Upper lobe of left lung (tissue), 4 donors: Measurements from ENCODE around the gene TRIM8.

Experiments
- CTCF ChIP-seq, 6 experiments: fragments of 450-650 bp in 4 of 6; fragments of 200-600 bp in 2 of 6; sonication (generic) in 2 of 6; IDR thresholded peaks; one replicate each; pipeline ENCODE4 v1.5.1; 2016 to 2019; ENCODE audit warnings: antibody characterized with exemption in 6 of 6
- POLR2AphosphoS5 ChIP-seq, 2 donors: sonication (generic); formaldehyde crosslinking; IDR thresholded peaks; one replicate each; pipeline ENCODE4 v1.5.1; 2017; ENCODE audit warnings: antibody characterized with exemption in 2 of 2

DNA sequence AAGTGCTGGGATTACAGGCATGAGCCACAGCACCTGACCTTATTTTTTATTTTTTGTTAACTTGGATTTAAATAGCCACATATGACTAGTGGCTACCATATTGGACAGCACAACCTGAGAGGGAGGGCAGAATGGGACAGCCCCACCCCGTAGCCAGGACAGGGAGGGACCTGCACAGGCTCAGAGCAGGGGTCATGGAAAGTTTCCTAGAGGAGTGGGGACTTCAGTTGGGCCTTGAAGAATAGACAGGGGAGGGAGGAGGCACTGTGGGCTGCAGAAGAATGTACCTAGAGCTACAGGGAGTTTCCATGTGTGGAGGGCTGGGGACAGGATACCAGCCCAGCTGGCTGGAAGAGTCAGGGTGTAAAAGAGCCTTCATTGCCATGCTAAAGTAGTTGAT, 8.8 kb downstream of the TRIM8 start:
- TF ChIP-seq CTCF (IDR thresholded peaks at IDR 0.05), result no peak
- TF ChIP-seq POLR2AphosphoS5 (IDR thresholded peaks at IDR 0.05), result peak in 1 of 2 donors; percentile 7
